Lung (tissue), 12 donors: ENCODE results near the gene KIAA1217. TPM values are rescaled to one million over a fixed set of nuclear protein-coding genes. Genes with fewer than 3 reads are reported as not detected.
A peak's percentile ranks its signal among the peaks of the same experiment; 100 is the strongest.

Source experiments
- ATAC-seq: fragments of 200-7000 bp; cut with Tn5 transposase; one replicate; pipeline ENCODE4 v1.9.1; 2020; ENCODE audit warnings: moderate number of reproducible peaks; ENCODE audit not compliant: insufficient read depth, low FRiP score
- DNase-seq, 3 donors: peaks; one replicate each; pipeline ENCODE4 v3.0.0-alpha.2; 2013 to 2017
- H3K27ac ChIP-seq, 2 donors: one replicate each; pipeline ENCODE4 v1.5.1; 2013; ENCODE audit warnings: mild to moderate bottlenecking in 2 of 2, moderate library complexity in 2 of 2, control low read depth in 1 of 2, inconsistent platforms in 1 of 2, low read depth in 1 of 2, low read length in 1 of 2
- H3K27me3 ChIP-seq, 3 donors: one replicate each; pipeline ENCODE4 v1.5.1; 2013; ENCODE audit warnings: low read length in 2 of 3; ENCODE audit not compliant: control insufficient read depth in 3 of 3, insufficient read depth in 3 of 3
- H3K36me3 ChIP-seq, 4 donors: one replicate each; pipeline ENCODE4 v1.5.1; 2013; ENCODE audit warnings: low read length in 4 of 4, mild to moderate bottlenecking in 1 of 4, moderate library complexity in 1 of 4; ENCODE audit not compliant: control insufficient read depth in 4 of 4, insufficient read depth in 4 of 4
- H3K4me1 ChIP-seq, 5 donors: one replicate each; pipeline ENCODE4 v1.5.1; 2013; ENCODE audit warnings: low read length in 5 of 5, mild to moderate bottlenecking in 2 of 5, moderate library complexity in 1 of 5; ENCODE audit not compliant: control insufficient read depth in 5 of 5, insufficient read depth in 5 of 5
- H3K4me3 ChIP-seq: one replicate; pipeline ENCODE4 v1.5.1; 2013; ENCODE audit warnings: mild to moderate bottlenecking, control low read depth, moderate library complexity
- H3K9ac ChIP-seq, 2 donors: one replicate each; pipeline ENCODE4 v1.5.1; 2013; ENCODE audit warnings: low read length in 2 of 2, control low read depth in 1 of 2; ENCODE audit not compliant: insufficient read depth in 1 of 2
- H3K9me3 ChIP-seq, 4 donors: one replicate each; pipeline ENCODE4 v1.5.1; 2013; ENCODE audit warnings: low read length in 3 of 4, mild to moderate bottlenecking in 1 of 4, moderate library complexity in 1 of 4; ENCODE audit not compliant: control insufficient read depth in 4 of 4, insufficient read depth in 3 of 4
- CTCF ChIP-seq: IDR thresholded peaks from 2 replicates; pipeline ENCODE4 v1.5.1; 2012; ENCODE audit warnings: mild to moderate bottlenecking; ENCODE audit errors: control extremely low read depth, extremely low read depth
- WGBS, 2 donors: extraction: QIAGEN DNeasy Blood & Tissue Kit; methylation state at CpG; one replicate each; pipeline ENCODE4 v1.1.7; 2013; 5-methylcytosine and 5-hydroxymethylcytosine counted together
- polyA plus RNA-seq, 2 donors: library from polyadenylated mRNA; stranded (reverse); fragments of 200-250 nt; gene quantifications; one replicate each; pipeline ENCODE4 v1.2.1, GENCODE V29; 2013
- total RNA-seq, 2 donors: library from RNA; depleted of rRNA in 1 of 2; stranded (reverse); fragments of >200 nt in 1 of 2; gene quantifications; one replicate each; pipeline ENCODE4 v1.2.1, GENCODE V29; 2014 to 2021
- donor health status: control.
- donor health status: control.
- donor health status: Bipolar disorder and iron deficiency.
- donor health status: healthy.
- donor health status: DM: yes; HTN: yes; CAD: no.

The KIAA1217 gene
- total and polyA plus RNA-seq, 4 donors: 5.5 to 58.6 (median 24.1) TPM

- ATAC-seq (peak; percentile 30), DNase-seq (no peak)
- no peak for TF ChIP-seq CTCF
These were observed 6.3 kb downstream of the KIAA1217 start for GRCh38 chr10:24215196-24215595.

GRCh38 chr10:24215603-24216002 is 6.7 kb downstream of the KIAA1217 start:
- ATAC-seq (no peak), DNase-seq (no peak)
- no peaks in the 10 kb centered on the region for H3K9me3 ChIP-seq
- peaks cover under 1 to 42% (median 15%) of the 10 kb centered on the region in 5 donors for H3K4me1 ChIP-seq
- peak overlapping the region; percentile 44 to 63 for H3K27ac ChIP-seq
- H3K9ac ChIP-seq: no peak overlapping the region
- H3K36me3 ChIP-seq: peaks cover 0 to 7% (median 4%) of the 10 kb centered on the region in 4 donors
- no peak overlapping the region for H3K4me3 ChIP-seq
- no peak for TF ChIP-seq CTCF
- WGBS, 2 donors: 49 to 63% methylated on average over 5 of the region's 5 CpGs
- H3K27me3 ChIP-seq: no peaks in the 10 kb centered on the region

More at GRCh38 chr10:24215196-24215595, 6.3 kb downstream of the KIAA1217 start:
- WGBS, 2 donors: 39 to 68% methylated on average over 4 of the region's 4 CpGs
- Histone ChIP-seq H3K36me3 (peaks cover 0 to 7% (median 4%) of the 10 kb centered on the region in 4 donors), H3K9me3 (no peaks in the 10 kb centered on the region), H3K27me3 (no peaks in the 10 kb centered on the region), H3K4me3 (no peak overlapping the region), H3K9ac (no peak overlapping the region), H3K4me1 (peaks cover 3 to 46% (median 15%) of the 10 kb centered on the region in 5 donors), H3K27ac (peak overlapping the region; percentile 44 to 63)

GRCh38 chr10:24219963-24220362 is 11.0 kb downstream of the KIAA1217 start:
- Histone ChIP-seq H3K27ac (no peak overlapping the region), H3K9me3 (no peaks in the 10 kb centered on the region), H3K4me3 (no peak overlapping the region), H3K4me1 (peaks cover 6 to 24% (median 8%) of the 10 kb centered on the region in 5 donors), H3K36me3 (peaks cover 1 to 12% (median 6%) of the 10 kb centered on the region in 4 donors), H3K9ac (no peak overlapping the region), H3K27me3 (no peaks in the 10 kb centered on the region)
- ATAC-seq (no peak), DNase-seq (no peak)
- no peak for TF ChIP-seq CTCF
- WGBS, 2 donors: 84 to 86% methylated on average over 3 of the region's 3 CpGs

- Histone ChIP-seq H3K27ac (no peak overlapping the region), H3K9ac (no peak overlapping the region), H3K27me3 (no peaks in the 10 kb centered on the region), H3K4me3 (no peak overlapping the region), H3K9me3 (no peaks in the 10 kb centered on the region), H3K4me1 (peaks cover 0 to 9% (median 2%) of the 10 kb centered on the region in 5 donors), H3K36me3 (peaks cover 1 to 12% (median 6%) of the 10 kb centered on the region in 4 donors)
- TF ChIP-seq CTCF: no peak
- no peak for DNase-seq
- 24 to 58% methylated on average over 1 of the region's 1 CpG for WGBS, 2 donors
- ATAC-seq: no peak
These were observed 14.4 kb downstream of the KIAA1217 start for GRCh38 chr10:24223341-24223740.
